Measurements from ENCODE around the gene SRRM4.

SRRM4 gene

DNA sequence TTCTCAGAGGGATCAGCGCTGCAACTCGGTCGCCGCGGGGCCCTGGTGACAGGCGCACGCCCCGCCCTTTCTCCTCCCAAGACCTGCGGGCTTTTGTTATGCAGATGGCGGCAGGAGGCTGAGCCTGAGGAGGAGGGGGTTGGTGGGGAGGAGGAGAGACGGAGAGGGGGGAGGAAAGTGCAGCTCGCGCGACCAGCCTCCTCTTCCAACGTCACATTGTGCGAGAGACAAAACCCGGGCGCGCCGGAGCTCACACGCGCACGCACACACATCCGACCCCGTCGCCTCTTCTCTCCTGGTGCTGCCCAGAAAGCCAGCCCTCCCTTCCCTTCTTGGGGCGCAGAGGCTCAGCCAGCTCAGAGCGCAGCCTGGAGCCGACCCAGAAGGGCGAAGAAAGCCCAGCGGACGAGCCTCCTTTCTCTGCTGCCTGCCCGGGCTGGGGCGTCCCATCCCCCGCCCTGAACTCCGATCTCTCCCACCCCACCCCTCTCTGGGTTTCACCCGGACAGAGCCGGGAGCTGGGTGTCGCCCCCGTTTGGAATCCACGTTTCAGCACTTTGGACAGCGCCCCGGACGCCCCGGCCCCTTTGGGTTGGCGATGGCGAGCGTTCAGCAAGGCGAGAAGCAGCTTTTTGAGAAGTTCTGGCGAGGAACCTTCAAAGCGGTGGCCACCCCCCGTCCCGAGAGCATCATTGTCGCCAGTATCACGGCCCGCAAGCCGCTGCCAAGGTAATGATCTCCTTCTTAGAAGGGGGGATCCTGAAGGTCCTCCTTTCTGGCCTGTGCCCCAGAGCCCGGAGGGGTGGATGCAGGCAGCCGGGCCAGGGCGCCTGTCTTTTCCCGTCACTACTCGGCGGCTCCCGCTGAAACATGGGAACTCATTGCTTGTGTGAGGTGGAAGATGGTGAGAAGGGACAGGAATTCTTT lies at the start of gene SRRM4:
Gene SRRM4 (plus strand): TSS at position 257 of the 927 bp plus-strand sequence. CDS start 342 bp downstream, at position 599.
- no peaks in the 10 kb centered on the region for H3K36me3 Mint-ChIP-seq
- H3K4me3 Mint-ChIP-seq, result no peak within 1 kb of the TSS
- no peak within 1 kb of the TSS for H3K27ac Mint-ChIP-seq
- H3K4me1 Mint-ChIP-seq (ENCODE audit: low read depth), result no peaks in the 10 kb centered on the region
- peaks cover 7% of the 10 kb centered on the region for H3K9me3 Mint-ChIP-seq (ENCODE audit: low read depth)
- H3K27me3 Mint-ChIP-seq, result peaks cover 34% of the 10 kb centered on the region

- Mint-ChIP-seq H3K9me3 (ENCODE audit: low read depth) (peaks cover 9% of the 10 kb centered on the region), H3K36me3 (no peaks in the 10 kb centered on the region), H3K27ac (no peak overlapping the region), H3K27me3 (peaks cover 5% of the 10 kb centered on the region), H3K4me1 (ENCODE audit: low read depth) (no peaks in the 10 kb centered on the region), H3K4me3 (no peak overlapping the region)
Observed at GRCh38 chr12:118946256-118946655, 35.1 kb upstream of the SRRM4 start.

DNA sequence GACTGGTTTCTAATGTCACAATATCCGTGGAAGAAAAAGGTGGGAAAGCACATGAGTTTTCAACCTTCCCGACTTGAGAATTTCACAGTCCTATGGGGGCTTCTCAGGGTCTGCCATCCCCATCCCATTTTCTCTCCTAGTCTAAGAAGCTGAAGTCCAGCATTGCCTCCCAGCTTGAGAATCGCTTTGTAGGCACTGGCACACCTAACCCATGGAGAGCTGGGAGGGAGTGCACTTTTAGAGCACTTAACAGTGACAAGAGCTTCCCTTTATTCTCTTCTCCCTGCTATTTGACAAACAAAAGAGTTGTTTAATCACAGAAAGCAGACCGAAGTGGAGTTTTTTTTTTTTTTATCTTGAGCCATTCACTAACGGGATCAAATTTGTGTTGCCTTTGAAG lies 22.8 kb upstream of the SRRM4 start:
- Mint-ChIP-seq H3K9me3 (ENCODE audit: low read depth) (peaks cover 6% of the 10 kb centered on the region), H3K27me3 (peaks cover 3% of the 10 kb centered on the region)

DNA sequence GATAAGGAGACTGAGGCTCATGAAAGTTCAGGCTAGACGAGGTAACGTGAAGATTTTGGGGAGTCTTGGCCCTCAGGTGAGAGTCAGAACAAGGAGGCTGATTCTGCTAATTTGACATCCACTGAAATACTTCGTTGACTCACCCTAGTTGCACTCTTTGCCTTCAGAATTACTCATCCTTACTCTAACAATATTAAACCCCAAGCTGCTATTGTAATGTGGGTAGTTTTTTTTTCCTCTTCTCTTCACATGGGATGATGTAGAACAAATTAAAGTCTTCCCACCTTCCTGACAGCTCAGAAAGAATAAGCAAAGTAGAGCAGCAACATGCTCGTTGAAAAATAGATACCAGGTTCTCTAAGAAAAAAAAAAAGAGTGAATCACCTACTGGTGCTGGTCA lies 22.0 kb upstream of the SRRM4 start:
- no peaks in the 10 kb centered on the region for H3K36me3 Mint-ChIP-seq
- peaks cover 6% of the 10 kb centered on the region for H3K9me3 Mint-ChIP-seq (ENCODE audit: low read depth)
- no peaks in the 10 kb centered on the region for H3K27me3 Mint-ChIP-seq
- no peak overlapping the region for H3K27ac Mint-ChIP-seq
- no peak overlapping the region for H3K4me3 Mint-ChIP-seq
- H3K4me1 Mint-ChIP-seq (ENCODE audit: low read depth), result no peaks in the 10 kb centered on the region

More for the DNA sequence above, 22.8 kb upstream of the SRRM4 start:
- no peak overlapping the region for H3K4me3 Mint-ChIP-seq
- H3K36me3 Mint-ChIP-seq, result no peaks in the 10 kb centered on the region
- no peak overlapping the region for H3K27ac Mint-ChIP-seq
- no peaks in the 10 kb centered on the region for H3K4me1 Mint-ChIP-seq (ENCODE audit: low read depth)

- Mint-ChIP-seq H3K4me3 (no peak overlapping the region), H3K36me3 (no peaks in the 10 kb centered on the region), H3K27me3 (no peaks in the 10 kb centered on the region), H3K9me3 (ENCODE audit: low read depth) (peaks cover 6% of the 10 kb centered on the region), H3K4me1 (ENCODE audit: low read depth) (no peaks in the 10 kb centered on the region), H3K27ac (no peak overlapping the region)
Observed at GRCh38 chr12:118959985-118960560, 21.3 kb upstream of the SRRM4 start.

DNA sequence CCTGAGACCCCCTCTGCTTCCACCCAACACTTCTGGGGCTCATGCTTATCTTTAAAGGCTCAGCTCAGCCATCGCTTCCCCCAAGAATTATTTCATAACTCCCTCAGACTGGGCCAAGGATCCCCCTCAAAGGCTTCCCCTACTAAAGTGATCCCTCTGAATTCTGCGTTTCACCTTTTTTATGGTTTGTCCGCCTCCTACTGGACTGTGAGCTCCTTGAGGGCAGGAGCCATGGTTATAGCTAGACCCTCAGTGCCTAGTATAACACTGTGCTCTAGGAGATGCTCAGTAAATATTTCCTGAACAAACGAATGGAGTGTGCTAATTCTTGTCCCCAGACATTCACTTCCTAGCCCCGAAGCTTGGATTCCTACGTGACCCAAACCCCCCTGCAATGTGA lies 20.5 kb upstream of the SRRM4 start:
- no peaks in the 10 kb centered on the region for H3K36me3 Mint-ChIP-seq
- H3K27me3 Mint-ChIP-seq, result no peaks in the 10 kb centered on the region
- peaks cover 6% of the 10 kb centered on the region for H3K9me3 Mint-ChIP-seq (ENCODE audit: low read depth)
- no peaks in the 10 kb centered on the region for H3K4me1 Mint-ChIP-seq (ENCODE audit: low read depth)
- H3K27ac Mint-ChIP-seq, result no peak overlapping the region
- H3K4me3 Mint-ChIP-seq, result no peak overlapping the region

- Mint-ChIP-seq H3K9me3 (ENCODE audit: low read depth) (peaks cover 8% of the 10 kb centered on the region), H3K27ac (no peak overlapping the region), H3K4me3 (no peak overlapping the region), H3K4me1 (ENCODE audit: low read depth) (no peaks in the 10 kb centered on the region), H3K27me3 (peaks cover 5% of the 10 kb centered on the region), H3K36me3 (no peaks in the 10 kb centered on the region)
Observed at GRCh38 chr12:118964988-118965387, 16.4 kb upstream of the SRRM4 start.

GRCh38 chr12:118970856-118971255 lies 10.5 kb upstream of the SRRM4 start:
- Mint-ChIP-seq H3K36me3 (no peaks in the 10 kb centered on the region), H3K27me3 (peaks cover 10% of the 10 kb centered on the region), H3K9me3 (ENCODE audit: low read depth) (peaks cover 3% of the 10 kb centered on the region), H3K27ac (no peak overlapping the region), H3K4me1 (ENCODE audit: low read depth) (no peaks in the 10 kb centered on the region), H3K4me3 (no peak overlapping the region)

DNA sequence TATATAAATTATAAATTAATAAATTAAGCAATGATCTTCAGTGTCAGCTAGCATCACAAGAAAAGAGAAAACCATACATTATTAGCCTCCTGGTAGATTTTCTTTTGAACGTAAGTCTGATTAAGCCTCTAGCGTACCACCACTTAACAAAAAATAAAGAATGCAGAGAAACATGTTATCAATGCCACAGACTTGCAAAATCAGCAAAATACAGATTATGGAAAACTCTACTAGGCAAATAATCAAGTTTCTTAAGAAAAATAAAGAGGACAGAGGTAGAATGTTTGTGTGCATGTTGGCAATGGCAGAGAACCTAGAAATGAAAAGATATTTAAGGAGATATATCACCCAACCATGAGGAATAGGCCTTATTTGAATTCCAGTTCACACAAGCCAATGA lies 8.4 kb upstream of the SRRM4 start:
- Mint-ChIP-seq H3K36me3 (no peaks in the 10 kb centered on the region), H3K4me1 (ENCODE audit: low read depth) (no peaks in the 10 kb centered on the region), H3K9me3 (ENCODE audit: low read depth) (peaks cover 10% of the 10 kb centered on the region), H3K27ac (no peak overlapping the region), H3K4me3 (no peak overlapping the region), H3K27me3 (peaks cover 12% of the 10 kb centered on the region)

DNA sequence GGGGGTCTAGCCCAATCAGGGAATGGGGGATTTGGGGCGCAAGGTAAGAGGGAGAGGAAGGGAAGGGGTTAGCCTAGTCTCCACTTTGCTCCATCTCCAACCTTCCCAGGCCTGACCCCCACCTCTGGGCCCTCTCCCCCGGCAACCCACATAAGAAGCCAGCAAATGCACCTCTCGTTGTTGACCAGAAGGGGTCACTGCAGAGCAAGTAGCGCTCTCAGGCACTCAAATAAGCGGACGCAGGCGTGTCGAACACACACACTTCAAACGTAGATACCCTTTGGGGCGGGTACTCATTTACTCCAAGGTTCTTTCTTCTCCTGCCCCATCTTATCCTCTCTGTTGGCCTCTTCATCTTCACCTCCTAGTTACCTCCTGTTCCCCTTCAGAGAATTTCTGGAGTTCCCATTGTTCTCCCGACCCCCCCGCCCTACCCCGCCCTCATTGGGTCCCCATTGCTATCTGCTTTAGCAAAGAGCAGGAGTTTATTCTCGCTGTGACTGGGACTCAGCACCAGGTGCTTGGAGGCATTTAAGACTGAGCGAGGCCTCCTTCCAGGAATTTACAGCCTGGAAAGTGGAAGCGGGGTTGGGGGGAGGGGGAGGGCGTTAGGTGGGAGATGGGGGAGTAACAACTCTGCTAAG lies 1.5 kb upstream of the SRRM4 start:
- H3K27ac Mint-ChIP-seq, result no peak overlapping the region
- no peak overlapping the region for H3K4me3 Mint-ChIP-seq
- no peaks in the 10 kb centered on the region for H3K4me1 Mint-ChIP-seq (ENCODE audit: low read depth)
- H3K36me3 Mint-ChIP-seq, result no peaks in the 10 kb centered on the region
- peaks cover 11% of the 10 kb centered on the region for H3K9me3 Mint-ChIP-seq (ENCODE audit: low read depth)
- H3K27me3 Mint-ChIP-seq, result peaks cover 39% of the 10 kb centered on the region

GRCh38 chr12:118980407-118981014 lies 830 bp upstream of the SRRM4 start:
- no peaks in the 10 kb centered on the region for H3K4me1 Mint-ChIP-seq (ENCODE audit: low read depth)
- H3K4me3 Mint-ChIP-seq, result no peak overlapping the region
- H3K27ac Mint-ChIP-seq, result no peak overlapping the region
- H3K36me3 Mint-ChIP-seq, result no peaks in the 10 kb centered on the region
- peaks cover 36% of the 10 kb centered on the region for H3K27me3 Mint-ChIP-seq
- peaks cover 11% of the 10 kb centered on the region for H3K9me3 Mint-ChIP-seq (ENCODE audit: low read depth)

- Mint-ChIP-seq H3K27me3 (peaks cover 34% of the 10 kb centered on the region), H3K27ac (no peak overlapping the region), H3K36me3 (no peaks in the 10 kb centered on the region), H3K9me3 (ENCODE audit: low read depth) (peaks cover 4% of the 10 kb centered on the region), H3K4me1 (ENCODE audit: low read depth) (no peaks in the 10 kb centered on the region), H3K4me3 (no peak overlapping the region)
Observed at GRCh38 chr12:118982302-118982701, 961 bp downstream of the SRRM4 start.

DNA sequence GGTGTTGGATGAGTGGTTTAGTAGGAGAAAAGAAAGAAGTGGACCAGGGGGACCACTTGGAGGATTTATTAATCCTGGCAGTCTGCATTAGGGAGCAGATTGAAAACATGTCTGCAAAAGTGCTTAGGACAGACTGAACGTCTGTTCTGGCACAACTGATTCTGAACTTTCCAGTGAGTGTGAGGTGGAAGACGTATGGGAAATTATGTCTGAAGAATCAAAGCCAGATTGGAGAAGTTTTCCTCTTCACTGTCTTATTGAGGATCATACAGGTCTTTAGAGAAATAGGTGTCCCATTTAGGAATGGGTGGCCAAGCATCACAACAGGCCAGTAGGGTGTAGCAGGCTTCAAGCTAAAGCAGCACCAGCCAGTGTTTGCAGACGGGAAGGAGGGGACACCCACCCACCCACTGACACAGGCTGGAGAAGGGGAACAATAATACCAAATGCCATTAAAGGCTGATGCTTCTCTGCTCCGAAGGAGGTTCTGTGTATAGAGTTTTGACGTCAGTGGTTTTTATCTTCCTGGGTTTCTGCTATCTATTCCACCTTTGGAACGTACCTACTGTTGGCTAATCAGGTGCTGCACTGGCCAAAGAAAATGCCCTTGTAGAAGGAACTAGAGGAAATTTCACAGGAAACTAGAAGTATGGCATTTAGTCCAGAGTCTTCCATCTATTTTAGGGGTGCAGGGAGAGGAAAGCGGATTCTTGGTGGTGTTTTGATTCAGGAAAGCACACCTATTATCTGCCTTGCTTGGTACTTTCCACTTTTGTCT lies 1.8 kb downstream of the SRRM4 start:
- H3K4me3 Mint-ChIP-seq, result no peak overlapping the region
- no peaks in the 10 kb centered on the region for H3K4me1 Mint-ChIP-seq (ENCODE audit: low read depth)
- H3K36me3 Mint-ChIP-seq, result no peaks in the 10 kb centered on the region
- H3K27me3 Mint-ChIP-seq, result peaks cover 34% of the 10 kb centered on the region
- H3K27ac Mint-ChIP-seq, result no peak overlapping the region
- peaks cover 4% of the 10 kb centered on the region for H3K9me3 Mint-ChIP-seq (ENCODE audit: low read depth)

DNA sequence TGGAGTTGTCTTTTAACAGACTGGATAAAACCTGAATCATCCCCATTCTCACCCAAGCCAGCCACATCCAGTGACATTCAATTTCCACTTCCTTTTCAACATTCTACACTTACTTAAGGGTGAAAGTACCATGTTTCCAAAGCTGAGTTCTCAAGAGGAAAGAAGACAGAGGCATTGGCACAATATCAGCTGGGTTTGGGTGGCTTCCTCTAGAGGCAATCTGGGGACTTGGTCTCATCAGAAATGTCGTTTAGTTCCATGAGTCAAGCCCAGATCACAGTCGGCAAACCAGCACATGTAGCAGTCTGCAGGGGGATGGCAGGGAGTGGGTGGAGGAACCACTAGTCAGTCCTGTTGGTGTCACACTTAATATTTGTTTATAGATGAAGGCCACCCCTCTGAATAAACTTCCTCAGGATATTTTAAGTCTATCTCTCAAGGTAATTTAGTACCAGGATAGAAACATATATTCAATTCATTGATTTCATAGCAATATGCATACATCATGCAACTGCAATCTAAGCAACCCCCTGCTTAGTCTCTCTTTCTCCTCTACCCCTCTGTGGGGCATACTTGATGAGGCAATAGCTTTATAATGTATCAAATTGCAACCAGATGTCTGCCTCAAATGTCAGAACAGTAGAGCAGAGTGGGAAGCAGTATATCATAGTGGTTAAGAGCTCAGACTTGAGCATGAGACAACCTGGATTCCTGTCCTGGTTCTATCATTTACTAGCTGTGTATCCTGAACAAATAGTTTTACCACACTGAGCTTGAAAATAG lies 3.0 kb downstream of the SRRM4 start:
- Mint-ChIP-seq H3K27ac (no peak overlapping the region), H3K4me3 (no peak overlapping the region), H3K36me3 (no peaks in the 10 kb centered on the region), H3K9me3 (ENCODE audit: low read depth) (no peaks in the 10 kb centered on the region), H3K27me3 (peaks cover 29% of the 10 kb centered on the region), H3K4me1 (ENCODE audit: low read depth) (no peaks in the 10 kb centered on the region)

All from activated naive CD8-positive, alpha-beta T cell (primary cell).